ENCODE measurements around the gene LTN1. TPM values are rescaled to one million over a fixed set of nuclear protein-coding genes. Genes with fewer than 3 reads are reported as not detected.

LTN1 gene
- total RNA-seq, 1 experiment from 2014 or later = 8.7 TPM

- no peak overlapping the region for H3K27ac ChIP-seq (ENCODE audit: low read depth, low read length)
- H3K27me3 ChIP-seq (ENCODE audit: insufficient read depth, low read length) = no peaks in the 10 kb centered on the region
- ChIA-PET POLR2A (no interaction called here), RAD21 (ENCODE audit: low non-redundant PET in 1 of 2, low total read pairs in 2 of 2, uncharacterized antibody in 2 of 2, unreplicated experiment in 2 of 2) (no interaction called here), CTCF (interaction anchor here (1.0 kb wide), 1 partner anchor 10 kb away, joined by 3 read pairs; no protein-coding TSS in a partner anchor)
- no peaks in the 10 kb centered on the region; the same call in 1 of the 2 replicates for H4K20me1 ChIP-seq (ENCODE audit: insufficient read depth)
- no peaks in the 10 kb centered on the region for H3K9me3 ChIP-seq (ENCODE audit: control insufficient read depth in 1 of 2, insufficient read depth in 1 of 2, low read depth in 1 of 2, low read length in 2 of 2)
- H2AFZ ChIP-seq (ENCODE audit: low read depth, low read length, poor library complexity, severe bottlenecking) = no peak overlapping the region
- no peak overlapping the region for H3K9ac ChIP-seq (ENCODE audit: low read length)
- TF ChIP-seq EZH2 (IDR thresholded peaks at IDR 0.05) = no peak
- TF ChIP-seq FOSL1 (IDR thresholded peaks at IDR 0.05; ENCODE audit: low read depth) = no peak
- no peak for TF ChIP-seq ATF3 (IDR thresholded peaks at IDR 0.05)
- no peak for TF ChIP-seq SP1 (IDR thresholded peaks at IDR 0.05; ENCODE audit: low read depth)
- no peak for TF ChIP-seq ZNF274 (IDR thresholded peaks at IDR 0.05; ENCODE audit: low read depth, low read length)
- intact Hi-C loops (cut with micrococcal nuclease) = no loop called here
- no peaks in the 10 kb centered on the region for H3K79me2 ChIP-seq (ENCODE audit: insufficient read depth, low read length)
- H3K36me3 ChIP-seq (ENCODE audit: control insufficient read depth in 1 of 2, insufficient read depth in 2 of 2, low read length in 2 of 2) = peaks cover 33 to 38% of the 10 kb centered on the region in 2 experiments
- no peak overlapping the region for H3K4me3 ChIP-seq (replicated peaks in 1 of 2; ENCODE audit: low read depth in 1 of 2, low read length in 2 of 2)
- no peak overlapping the region for H3K4me2 ChIP-seq (ENCODE audit: low read length)
- H3K9me2 ChIP-seq (ENCODE audit: insufficient read depth) = no peaks in the 10 kb centered on the region
- DNase-seq (ENCODE audit: low read depth, low spot score) (no peak), ATAC-seq (no peak)
- H3K4me1 ChIP-seq (ENCODE audit: control insufficient read depth in 1 of 2, insufficient read depth in 2 of 2, low read length in 2 of 2) = peaks cover 0 to 9% of the 10 kb centered on the region in 2 experiments; a peak in 2 of 4 replicates
- BruUV-seq (replicated peaks) = no TSS peak
Observed at GRCh38 chr21:28949318-28949717, 43.4 kb downstream of the LTN1 start.

- ChIA-PET POLR2A (no interaction called here), CTCF (no interaction called here), RAD21 (ENCODE audit: low non-redundant PET in 1 of 2, low total read pairs in 2 of 2, uncharacterized antibody in 2 of 2, unreplicated experiment in 2 of 2) (no interaction called here)
- Histone ChIP-seq H3K36me3 (ENCODE audit: control insufficient read depth in 1 of 2, insufficient read depth in 2 of 2, low read length in 2 of 2) (peaks cover 32 to 44% of the 10 kb centered on the region in 2 experiments), H3K27me3 (ENCODE audit: insufficient read depth, low read length) (no peaks in the 10 kb centered on the region), H2AFZ (ENCODE audit: low read depth, low read length, poor library complexity, severe bottlenecking) (no peak overlapping the region), H3K4me1 (ENCODE audit: control insufficient read depth in 1 of 2, insufficient read depth in 2 of 2, low read length in 2 of 2) (no peaks in the 10 kb centered on the region), H3K4me3 (replicated peaks in 1 of 2; ENCODE audit: low read depth in 1 of 2, low read length in 2 of 2) (no peak overlapping the region), H3K9me3 (ENCODE audit: control insufficient read depth in 1 of 2, insufficient read depth in 1 of 2, low read depth in 1 of 2, low read length in 2 of 2) (no peaks in the 10 kb centered on the region), H3K27ac (ENCODE audit: low read depth, low read length) (no peak overlapping the region), H3K9me2 (ENCODE audit: insufficient read depth) (no peaks in the 10 kb centered on the region), H3K79me2 (ENCODE audit: insufficient read depth, low read length) (no peaks in the 10 kb centered on the region), H3K4me2 (ENCODE audit: low read length) (no peak overlapping the region), H4K20me1 (ENCODE audit: insufficient read depth) (no peaks in the 10 kb centered on the region), H3K9ac (ENCODE audit: low read length) (no peak overlapping the region)
- DNase-seq (ENCODE audit: low read depth, low spot score) (no peak), ATAC-seq (no peak)
- no peak for TF ChIP-seq FOSL1 (IDR thresholded peaks at IDR 0.05; ENCODE audit: low read depth)
- no peak for TF ChIP-seq EGR1 (IDR thresholded peaks at IDR 0.05; ENCODE audit: low read depth)
- TF ChIP-seq SRF (IDR thresholded peaks at IDR 0.05; ENCODE audit: low read depth) = no peak
- no peak for TF ChIP-seq ZNF274 (IDR thresholded peaks at IDR 0.05; ENCODE audit: low read depth, low read length)
- no peak for TF ChIP-seq REST (IDR thresholded peaks at IDR 0.05; ENCODE audit: low read depth)
- no peak for TF ChIP-seq POLR2AphosphoS5 (IDR thresholded peaks at IDR 0.05; ENCODE audit: low read depth, low read length)
- no peak for TF ChIP-seq TCF7L2 (IDR thresholded peaks at IDR 0.05; ENCODE audit: borderline replicate concordance, extremely low read depth, insufficient read depth, insufficient read length)
- no peak for TF ChIP-seq EZH2 (IDR thresholded peaks at IDR 0.05)
- TF ChIP-seq CTCF (IDR thresholded peaks at IDR 0.05 in 2 of 3, conservative IDR thresholded peaks at IDR 0.05 in 1 of 3; ENCODE audit: borderline replicate concordance in 1 of 3, insufficient read depth in 1 of 3, low read depth in 2 of 3, low read length in 2 of 3) = no peak
- no peak for TF ChIP-seq ELF1 (IDR thresholded peaks at IDR 0.05; ENCODE audit: borderline replicate concordance, low read depth)
- TF ChIP-seq JUND (IDR thresholded peaks at IDR 0.05) = no peak
- no peak for TF ChIP-seq ATF3 (IDR thresholded peaks at IDR 0.05)
- no peak for TF ChIP-seq EZH2phosphoT487 (IDR thresholded peaks at IDR 0.05; ENCODE audit: borderline replicate concordance)
- no peak for TF ChIP-seq CEBPB (IDR thresholded peaks at IDR 0.05; ENCODE audit: low read depth)
- TF ChIP-seq ZFX (IDR thresholded peaks at IDR 0.05) = no peak
- intact Hi-C loops (cut with micrococcal nuclease) = loop anchor here (5.0 kb wide), 1 partner anchor 197 kb away; no protein-coding TSS in a partner anchor
- no TSS peak for BruUV-seq (replicated peaks)
Observed at GRCh38 chr21:28944296-28944695, 48.4 kb downstream of the LTN1 start.

All from HCT116 (cell line).